HUES48 (cell line): ENCODE measurements around the gene PLK2.

ENCODE experiments used
- H3K27ac ChIP-seq: one replicate; pipeline ENCODE4 v1.7.0; 2013; ENCODE audit warnings: low read depth, low read length, inconsistent platforms
- H3K27me3 ChIP-seq: 2 replicates; pipeline ENCODE4 v1.6.1; 2013; ENCODE audit warnings: mild to moderate bottlenecking, low read length; ENCODE audit not compliant: control insufficient read depth, insufficient read depth
- H3K36me3 ChIP-seq: 2 replicates; pipeline ENCODE4 v1.6.1; 2013; ENCODE audit warnings: low read length; ENCODE audit not compliant: control insufficient read depth, insufficient read depth
- H3K4me1 ChIP-seq: 2 replicates; pipeline ENCODE4 v1.6.1; 2013; ENCODE audit warnings: mild to moderate bottlenecking, low read length; ENCODE audit not compliant: control insufficient read depth, insufficient read depth
- H3K4me3 ChIP-seq: 2 replicates; pipeline ENCODE4 v1.5.1; 2013; ENCODE audit warnings: mild to moderate bottlenecking, low read depth, low read length
- H3K9ac ChIP-seq: 2 replicates; pipeline ENCODE4 v1.6.1; 2013; ENCODE audit warnings: mild to moderate bottlenecking, low read depth, low read length, moderate library complexity
- H3K9me3 ChIP-seq: 2 replicates; pipeline ENCODE4 v1.6.1; 2013; ENCODE audit warnings: low read length; ENCODE audit not compliant: control insufficient read depth, insufficient read depth

PLK2 gene

GRCh38 chr5:58460002-58460731 is at the start of gene PLK2:
TSS of gene PLK2 (minus strand) at chr5:58460086. CDS start at chr5:58459959, 127 bp downstream.
- H3K4me1 ChIP-seq: peaks cover 13% of the 10 kb centered on the region
- peaks cover 16% of the 10 kb centered on the region for H3K27me3 ChIP-seq
- H3K4me3 ChIP-seq: peak within 1 kb of the TSS; percentile 65
- H3K27ac ChIP-seq: peak within 1 kb of the TSS; percentile 44
- peaks cover 30% of the 10 kb centered on the region for H3K36me3 ChIP-seq
- H3K9me3 ChIP-seq: no peaks in the 10 kb centered on the region
- H3K9ac ChIP-seq: peak within 1 kb of the TSS; percentile 47

- peaks cover 15% of the 10 kb centered on the region for H3K4me1 ChIP-seq
- H3K36me3 ChIP-seq: no peaks in the 10 kb centered on the region
- H3K4me3 ChIP-seq: no peak overlapping the region
- H3K9ac ChIP-seq: no peak overlapping the region
- no peaks in the 10 kb centered on the region for H3K9me3 ChIP-seq
- H3K27ac ChIP-seq: no peak overlapping the region
- H3K27me3 ChIP-seq: no peaks in the 10 kb centered on the region
Measured at GRCh38 chr5:58507715-58508114, 47.8 kb upstream of the PLK2 start.

- H3K9ac ChIP-seq: no peak overlapping the region
- H3K36me3 ChIP-seq: no peaks in the 10 kb centered on the region
- peaks cover 15% of the 10 kb centered on the region for H3K4me1 ChIP-seq
- H3K27me3 ChIP-seq: no peaks in the 10 kb centered on the region
- H3K27ac ChIP-seq: no peak overlapping the region
- no peak overlapping the region for H3K4me3 ChIP-seq
- no peaks in the 10 kb centered on the region for H3K9me3 ChIP-seq
Measured at GRCh38 chr5:58505971-58506640, 46.2 kb upstream of the PLK2 start.

GRCh38 chr5:58505502-58505901 is 45.6 kb upstream of the PLK2 start:
- H3K9me3 ChIP-seq: no peaks in the 10 kb centered on the region
- peaks cover 15% of the 10 kb centered on the region for H3K4me1 ChIP-seq
- H3K36me3 ChIP-seq: no peaks in the 10 kb centered on the region
- H3K4me3 ChIP-seq: no peak overlapping the region
- H3K27me3 ChIP-seq: no peaks in the 10 kb centered on the region
- H3K27ac ChIP-seq: no peak overlapping the region
- H3K9ac ChIP-seq: no peak overlapping the region

- Histone ChIP-seq H3K36me3 (no peaks in the 10 kb centered on the region), H3K27ac (no peak overlapping the region), H3K4me3 (no peak overlapping the region), H3K27me3 (no peaks in the 10 kb centered on the region), H3K4me1 (peaks cover 15% of the 10 kb centered on the region), H3K9me3 (no peaks in the 10 kb centered on the region), H3K9ac (no peak overlapping the region)
Measured at GRCh38 chr5:58504766-58505165, 44.9 kb upstream of the PLK2 start.

GRCh38 chr5:58503390-58504046 is 43.6 kb upstream of the PLK2 start:
- Histone ChIP-seq H3K9me3 (no peaks in the 10 kb centered on the region), H3K4me1 (peaks cover 19% of the 10 kb centered on the region), H3K9ac (no peak overlapping the region), H3K27ac (no peak overlapping the region), H3K4me3 (no peak overlapping the region), H3K27me3 (no peaks in the 10 kb centered on the region), H3K36me3 (no peaks in the 10 kb centered on the region)

GRCh38 chr5:58501778-58502417 is 42.0 kb upstream of the PLK2 start:
- Histone ChIP-seq H3K9ac (no peak overlapping the region), H3K27me3 (no peaks in the 10 kb centered on the region), H3K27ac (no peak overlapping the region), H3K4me3 (no peak overlapping the region), H3K36me3 (no peaks in the 10 kb centered on the region), H3K9me3 (no peaks in the 10 kb centered on the region), H3K4me1 (peaks cover 9% of the 10 kb centered on the region)

GRCh38 chr5:58499941-58500340 is 40.1 kb upstream of the PLK2 start:
- Histone ChIP-seq H3K27ac (no peak overlapping the region), H3K9ac (no peak overlapping the region), H3K36me3 (no peaks in the 10 kb centered on the region), H3K9me3 (no peaks in the 10 kb centered on the region), H3K4me1 (peaks cover 9% of the 10 kb centered on the region), H3K27me3 (no peaks in the 10 kb centered on the region), H3K4me3 (no peak overlapping the region)

- H3K27ac ChIP-seq: no peak overlapping the region
- no peaks in the 10 kb centered on the region for H3K9me3 ChIP-seq
- no peak overlapping the region for H3K9ac ChIP-seq
- peaks cover 9% of the 10 kb centered on the region for H3K4me1 ChIP-seq
- no peaks in the 10 kb centered on the region for H3K27me3 ChIP-seq
- no peaks in the 10 kb centered on the region for H3K36me3 ChIP-seq
- no peak overlapping the region for H3K4me3 ChIP-seq
Measured at GRCh38 chr5:58499231-58499630, 39.3 kb upstream of the PLK2 start.

- H3K4me1 ChIP-seq: peaks cover 7% of the 10 kb centered on the region
- no peak overlapping the region for H3K4me3 ChIP-seq
- no peak overlapping the region for H3K27ac ChIP-seq
- no peaks in the 10 kb centered on the region for H3K36me3 ChIP-seq
- no peaks in the 10 kb centered on the region for H3K9me3 ChIP-seq
- H3K27me3 ChIP-seq: no peaks in the 10 kb centered on the region
- H3K9ac ChIP-seq: no peak overlapping the region
Measured at GRCh38 chr5:58498340-58498942, 38.6 kb upstream of the PLK2 start.
